ENCODE measurements around the gene TRIM28.
A peak's percentile ranks its signal among the peaks of the same experiment; 100 is the strongest.

Gene TRIM28

GRCh38 chr19:58509731-58510083 lies 34.2 kb upstream of the TRIM28 start:
- Histone ChIP-seq H3K4me1 (ENCODE audit: insufficient read depth, insufficient read length) (no peaks in the 10 kb centered on the region), H3K9ac (ENCODE audit: insufficient read length, low read depth) (no peak overlapping the region), H3K27me3 (ENCODE audit: insufficient read depth, insufficient read length) (no peaks in the 10 kb centered on the region), H3K4me3 (ENCODE audit: insufficient read length, low read depth) (no peak overlapping the region), H3K9me3 (ENCODE audit: insufficient read depth, low read length) (peaks cover 9% of the 10 kb centered on the region; the same call in 1 of the 2 replicates), H3K36me3 (ENCODE audit: insufficient read depth, insufficient read length, low read length) (peaks cover 3% of the 10 kb centered on the region)
- DNase-seq (ENCODE audit: low read depth, low spot score), result no peak
- TF ChIP-seq YY1 (IDR thresholded peaks at IDR 0.05; ENCODE audit: insufficient read depth, insufficient read length), result no peak
- no peak for TF ChIP-seq SUZ12 (IDR thresholded peaks at IDR 0.05; ENCODE audit: extremely low read depth, insufficient read depth, insufficient read length)
- no peak for TF ChIP-seq ZNF274 (IDR thresholded peaks at IDR 0.05; ENCODE audit: low read depth, low read length)

GRCh38 chr19:58510084-58510862 lies 33.6 kb upstream of the TRIM28 start:
- Histone ChIP-seq H3K9ac (ENCODE audit: insufficient read length, low read depth) (no peak overlapping the region), H3K4me1 (ENCODE audit: insufficient read depth, insufficient read length) (peaks cover under 1% of the 10 kb centered on the region), H3K36me3 (ENCODE audit: insufficient read depth, insufficient read length, low read length) (peaks cover 3% of the 10 kb centered on the region), H3K9me3 (ENCODE audit: insufficient read depth, low read length) (peaks cover 9% of the 10 kb centered on the region; the same call in 1 of the 2 replicates), H3K27me3 (ENCODE audit: insufficient read depth, insufficient read length) (no peaks in the 10 kb centered on the region), H3K4me3 (ENCODE audit: insufficient read length, low read depth) (no peak overlapping the region)
- no peak for DNase-seq (ENCODE audit: low read depth, low spot score)
- TF ChIP-seq SUZ12 (IDR thresholded peaks at IDR 0.05; ENCODE audit: extremely low read depth, insufficient read depth, insufficient read length) (no peak), YY1 (IDR thresholded peaks at IDR 0.05; ENCODE audit: insufficient read depth, insufficient read length) (no peak), ZNF274 (IDR thresholded peaks at IDR 0.05; ENCODE audit: low read depth, low read length) (no peak)

GRCh38 chr19:58511353-58512208 lies 32.3 kb upstream of the TRIM28 start, which contains the start of gene SLC27A5:
Gene SLC27A5, minus strand, starts transcription at chr19:58511992. Its CDS starts 37 bp downstream, at chr19:58511955.
- Histone ChIP-seq H3K4me1 (ENCODE audit: insufficient read depth, insufficient read length) (peaks cover 4% of the 10 kb centered on the region), H3K4me3 (ENCODE audit: insufficient read length, low read depth) (no peak within 1 kb of the TSS), H3K9me3 (ENCODE audit: insufficient read depth, low read length) (peaks cover 9% of the 10 kb centered on the region; the same call in 1 of the 2 replicates), H3K9ac (ENCODE audit: insufficient read length, low read depth) (peak within 1 kb of the TSS; percentile 13), H3K36me3 (ENCODE audit: insufficient read depth, insufficient read length, low read length) (peaks cover 6% of the 10 kb centered on the region), H3K27me3 (ENCODE audit: insufficient read depth, insufficient read length) (no peaks in the 10 kb centered on the region)
- DNase-seq (ENCODE audit: low read depth, low spot score), result no peak
- TF ChIP-seq YY1 (IDR thresholded peaks at IDR 0.05; ENCODE audit: insufficient read depth, insufficient read length) (no peak), SUZ12 (IDR thresholded peaks at IDR 0.05; ENCODE audit: extremely low read depth, insufficient read depth, insufficient read length) (no peak), ZNF274 (IDR thresholded peaks at IDR 0.05; ENCODE audit: low read depth, low read length) (no peak)

GRCh38 chr19:58513213-58513693 lies 30.6 kb upstream of the TRIM28 start:
- DNase-seq (ENCODE audit: low read depth, low spot score), result no peak
- H3K36me3 ChIP-seq (ENCODE audit: insufficient read depth, insufficient read length, low read length), result peaks cover 17% of the 10 kb centered on the region
- peaks cover 15% of the 10 kb centered on the region for H3K4me1 ChIP-seq (ENCODE audit: insufficient read depth, insufficient read length)
- H3K27me3 ChIP-seq (ENCODE audit: insufficient read depth, insufficient read length), result no peaks in the 10 kb centered on the region
- no peak overlapping the region for H3K4me3 ChIP-seq (ENCODE audit: insufficient read length, low read depth)
- TF ChIP-seq SUZ12 (IDR thresholded peaks at IDR 0.05; ENCODE audit: extremely low read depth, insufficient read depth, insufficient read length) (no peak), YY1 (IDR thresholded peaks at IDR 0.05; ENCODE audit: insufficient read depth, insufficient read length) (no peak)
- H3K9ac ChIP-seq (ENCODE audit: insufficient read length, low read depth), result peak overlapping the region; percentile 56
- no peaks in the 10 kb centered on the region for H3K9me3 ChIP-seq (ENCODE audit: insufficient read depth, low read length)

GRCh38 chr19:58513694-58514563 lies 29.9 kb upstream of the TRIM28 start:
- no peaks in the 10 kb centered on the region for H3K9me3 ChIP-seq (ENCODE audit: insufficient read depth, low read length)
- H3K4me3 ChIP-seq (ENCODE audit: insufficient read length, low read depth), result peak overlapping the region; percentile 65
- peak overlapping the region; percentile 95 for H3K9ac ChIP-seq (ENCODE audit: insufficient read length, low read depth)
- peaks cover 17% of the 10 kb centered on the region for H3K36me3 ChIP-seq (ENCODE audit: insufficient read depth, insufficient read length, low read length)
- H3K4me1 ChIP-seq (ENCODE audit: insufficient read depth, insufficient read length), result peaks cover 15% of the 10 kb centered on the region
- peak; percentile 87 for DNase-seq (ENCODE audit: low read depth, low spot score)
- no peaks in the 10 kb centered on the region for H3K27me3 ChIP-seq (ENCODE audit: insufficient read depth, insufficient read length)
- TF ChIP-seq SUZ12 (IDR thresholded peaks at IDR 0.05; ENCODE audit: extremely low read depth, insufficient read depth, insufficient read length) (no peak), YY1 (IDR thresholded peaks at IDR 0.05; ENCODE audit: insufficient read depth, insufficient read length) (no peak), ZNF274 (IDR thresholded peaks at IDR 0.05; ENCODE audit: low read depth, low read length) (no peak)

GRCh38 chr19:58514564-58515022 lies 29.3 kb upstream of the TRIM28 start:
- peak overlapping the region; percentile 95 for H3K9ac ChIP-seq (ENCODE audit: insufficient read length, low read depth)
- no peak for DNase-seq (ENCODE audit: low read depth, low spot score)
- peaks cover 15% of the 10 kb centered on the region for H3K4me1 ChIP-seq (ENCODE audit: insufficient read depth, insufficient read length)
- H3K36me3 ChIP-seq (ENCODE audit: insufficient read depth, insufficient read length, low read length), result peaks cover 17% of the 10 kb centered on the region
- peak overlapping the region; percentile 65 for H3K4me3 ChIP-seq (ENCODE audit: insufficient read length, low read depth)
- no peak for TF ChIP-seq ZNF274 (IDR thresholded peaks at IDR 0.05; ENCODE audit: low read depth, low read length)
- H3K27me3 ChIP-seq (ENCODE audit: insufficient read depth, insufficient read length), result no peaks in the 10 kb centered on the region
- no peaks in the 10 kb centered on the region for H3K9me3 ChIP-seq (ENCODE audit: insufficient read depth, low read length)

Measured in NT2/D1 (cell line).